T-helper 2 cell treated with Interferon-gamma antibody and Interleukin-4, amounts not matched to agents 5 μg/mL and 100 μg/mL, for 36 hours (primary cell): ENCODE results near the gene DAB2IP.

Experiments
- DNase-seq: peaks from one replicate; pipeline ENCODE4 v3.0.0; 2021; ENCODE audit warnings: low spot score
- H3K27ac Mint-ChIP-seq: one replicate; pipeline ENCODE4 v1.8.0; 2021; ENCODE audit warnings: mild to moderate bottlenecking, mixed read lengths
- H3K27me3 Mint-ChIP-seq: one replicate; pipeline ENCODE4 v1.8.0; 2021; ENCODE audit warnings: low read depth, mixed read lengths
- H3K36me3 Mint-ChIP-seq: one replicate; pipeline ENCODE4 v1.8.0; 2021; ENCODE audit warnings: low read depth, mixed read lengths
- H3K4me1 Mint-ChIP-seq: one replicate; pipeline ENCODE4 v1.8.0; 2021; ENCODE audit warnings: low read depth, mixed read lengths
- H3K4me3 Mint-ChIP-seq: one replicate; pipeline ENCODE4 v1.8.0; 2022; ENCODE audit warnings: mild to moderate bottlenecking, moderate library complexity, mixed read lengths
- H3K9me3 Mint-ChIP-seq: one replicate; pipeline ENCODE4 v1.8.0; 2021; ENCODE audit warnings: mixed read lengths

The DAB2IP gene

DNA sequence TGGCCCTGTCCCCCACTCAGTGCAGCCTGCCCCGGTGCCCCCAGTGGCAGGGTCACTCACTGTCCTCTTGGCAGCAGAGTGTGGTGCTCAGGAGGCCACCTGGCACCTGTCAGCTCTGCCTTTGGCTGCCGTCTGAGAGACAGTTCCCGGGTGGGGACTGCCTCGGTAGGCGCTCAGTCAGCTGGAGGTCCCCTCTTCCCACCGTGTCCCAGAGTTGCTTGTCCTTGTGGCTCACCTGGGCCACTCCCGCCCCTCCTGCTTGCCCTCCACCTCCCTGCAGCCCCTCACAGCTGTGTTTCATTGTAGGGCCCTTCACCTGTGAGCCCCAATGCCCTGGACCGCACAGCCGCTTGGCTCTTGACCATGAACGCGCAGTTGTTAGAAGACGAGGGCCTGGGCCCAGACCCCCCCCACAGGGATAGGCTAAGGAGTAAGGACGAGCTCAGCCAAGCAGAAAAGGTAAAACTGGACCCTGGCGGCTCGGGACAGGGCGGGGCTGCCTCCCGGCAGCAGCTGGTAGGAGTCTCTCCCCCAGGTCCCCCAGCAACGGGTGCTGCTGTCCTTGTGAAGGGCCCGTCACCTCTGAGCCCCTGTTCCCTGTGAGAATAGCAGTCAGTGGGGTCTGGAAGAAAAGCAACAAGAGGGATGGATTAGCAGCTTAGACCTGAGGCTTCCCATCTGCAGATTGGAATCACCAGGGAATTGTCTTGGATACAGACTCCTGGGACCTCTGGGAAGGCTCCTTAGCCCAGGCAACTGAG lies 122.7 kb downstream of the DAB2IP start:
- H3K27me3 Mint-ChIP-seq: peaks cover 8% of the 10 kb centered on the region
- no peaks in the 10 kb centered on the region for H3K36me3 Mint-ChIP-seq
- no peak overlapping the region for H3K4me3 Mint-ChIP-seq

GRCh38 chr9:121774715-121775613 lies 123.5 kb downstream of the DAB2IP start:
- no peak for DNase-seq
- no peak overlapping the region for H3K27ac Mint-ChIP-seq
- H3K36me3 Mint-ChIP-seq: no peaks in the 10 kb centered on the region
- H3K27me3 Mint-ChIP-seq: peaks cover 12% of the 10 kb centered on the region
- H3K4me1 Mint-ChIP-seq: no peaks in the 10 kb centered on the region
- no peaks in the 10 kb centered on the region for H3K9me3 Mint-ChIP-seq
- H3K4me3 Mint-ChIP-seq: no peak overlapping the region

More for the DNA sequence above, 122.7 kb downstream of the DAB2IP start:
- Mint-ChIP-seq H3K4me1 (no peaks in the 10 kb centered on the region), H3K27ac (no peak overlapping the region), H3K9me3 (no peaks in the 10 kb centered on the region)
- DNase-seq: no peak

DNA sequence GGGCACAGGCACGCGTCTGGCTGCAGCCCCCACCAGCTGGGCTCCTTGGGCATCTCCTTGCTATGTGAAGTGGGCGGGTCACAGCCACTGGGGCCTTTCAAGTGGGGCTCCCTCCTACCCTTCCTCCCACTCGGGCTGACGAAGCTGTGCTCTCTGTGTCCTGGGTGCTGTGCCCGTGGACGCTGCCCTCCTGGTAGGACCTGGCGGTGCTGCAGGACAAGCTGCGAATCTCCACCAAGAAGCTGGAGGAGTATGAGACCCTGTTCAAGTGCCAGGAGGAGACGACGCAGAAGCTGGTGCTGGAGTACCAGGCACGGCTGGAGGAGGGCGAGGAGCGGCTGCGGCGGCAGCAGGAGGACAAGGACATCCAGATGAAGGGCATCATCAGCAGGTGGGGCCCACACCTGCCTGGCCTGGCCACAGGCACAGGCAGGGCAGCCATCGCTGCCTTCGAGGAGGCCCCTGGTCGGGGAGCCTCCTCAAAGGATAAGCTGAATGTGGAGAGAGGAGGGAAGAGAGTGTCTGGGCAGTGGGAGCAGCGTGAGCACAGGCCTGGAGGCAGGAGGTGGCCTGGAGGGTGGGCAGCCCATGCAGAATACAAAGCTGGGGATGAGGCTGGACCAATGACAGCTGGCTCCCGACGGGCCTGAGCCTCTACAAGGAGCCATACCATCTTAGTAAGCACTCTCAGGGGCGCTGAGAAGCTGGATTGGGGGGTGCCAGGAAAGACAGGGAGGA lies 124.7 kb downstream of the DAB2IP start:
- no peak for DNase-seq
- no peak overlapping the region for H3K27ac Mint-ChIP-seq
- H3K9me3 Mint-ChIP-seq: no peaks in the 10 kb centered on the region
- no peaks in the 10 kb centered on the region for H3K4me1 Mint-ChIP-seq
- H3K27me3 Mint-ChIP-seq: peaks cover 12% of the 10 kb centered on the region
- H3K4me3 Mint-ChIP-seq: no peak overlapping the region
- no peaks in the 10 kb centered on the region for H3K36me3 Mint-ChIP-seq

DNA sequence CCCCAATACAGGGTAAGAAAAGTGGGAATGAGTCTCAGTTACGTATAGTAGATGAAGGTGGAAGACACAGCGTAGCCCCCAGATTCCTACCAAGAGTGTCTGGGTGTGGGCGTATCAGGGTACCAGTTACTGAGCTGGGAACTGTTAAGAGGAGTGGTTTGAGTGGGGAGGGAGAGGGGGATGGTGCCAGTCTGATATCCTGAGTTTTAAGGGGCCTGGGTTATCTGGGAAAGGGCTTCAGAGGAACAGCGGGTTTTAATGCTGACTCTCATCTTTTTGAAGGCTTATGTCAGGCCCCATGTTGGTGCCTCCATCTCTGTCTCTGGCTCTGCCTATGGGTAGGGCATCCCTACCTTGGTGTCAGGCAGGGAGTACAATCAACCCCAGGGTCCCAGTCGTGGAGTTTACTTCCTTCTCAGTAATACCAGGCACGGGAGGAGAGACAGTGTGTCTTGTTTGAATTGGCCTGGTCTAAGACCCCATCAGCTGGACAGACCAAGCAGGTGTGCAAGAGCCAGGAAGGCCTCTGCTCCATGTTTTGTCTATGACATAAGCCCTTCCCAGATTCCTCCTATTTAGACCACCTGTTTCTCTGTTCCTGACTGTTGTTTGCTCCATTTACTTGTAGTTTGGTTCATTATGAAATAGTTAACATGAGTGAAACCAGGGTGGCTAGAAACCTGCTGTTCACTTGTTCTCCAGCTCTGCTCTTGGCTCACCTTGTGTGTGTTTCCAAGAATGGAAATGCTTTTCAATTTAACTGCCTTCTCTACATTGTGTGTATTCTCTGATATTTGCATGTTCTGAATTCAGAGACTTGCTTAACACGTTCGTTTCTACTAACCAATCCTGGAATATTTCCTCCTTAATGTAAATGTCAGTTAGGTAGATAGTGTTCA lies 125.6 kb downstream of the DAB2IP start:
- no peak for DNase-seq
- H3K36me3 Mint-ChIP-seq: no peaks in the 10 kb centered on the region
- no peaks in the 10 kb centered on the region for H3K4me1 Mint-ChIP-seq
- H3K27me3 Mint-ChIP-seq: peaks cover 12% of the 10 kb centered on the region
- H3K27ac Mint-ChIP-seq: no peak overlapping the region
- H3K4me3 Mint-ChIP-seq: no peak overlapping the region
- H3K9me3 Mint-ChIP-seq: no peaks in the 10 kb centered on the region

DNA sequence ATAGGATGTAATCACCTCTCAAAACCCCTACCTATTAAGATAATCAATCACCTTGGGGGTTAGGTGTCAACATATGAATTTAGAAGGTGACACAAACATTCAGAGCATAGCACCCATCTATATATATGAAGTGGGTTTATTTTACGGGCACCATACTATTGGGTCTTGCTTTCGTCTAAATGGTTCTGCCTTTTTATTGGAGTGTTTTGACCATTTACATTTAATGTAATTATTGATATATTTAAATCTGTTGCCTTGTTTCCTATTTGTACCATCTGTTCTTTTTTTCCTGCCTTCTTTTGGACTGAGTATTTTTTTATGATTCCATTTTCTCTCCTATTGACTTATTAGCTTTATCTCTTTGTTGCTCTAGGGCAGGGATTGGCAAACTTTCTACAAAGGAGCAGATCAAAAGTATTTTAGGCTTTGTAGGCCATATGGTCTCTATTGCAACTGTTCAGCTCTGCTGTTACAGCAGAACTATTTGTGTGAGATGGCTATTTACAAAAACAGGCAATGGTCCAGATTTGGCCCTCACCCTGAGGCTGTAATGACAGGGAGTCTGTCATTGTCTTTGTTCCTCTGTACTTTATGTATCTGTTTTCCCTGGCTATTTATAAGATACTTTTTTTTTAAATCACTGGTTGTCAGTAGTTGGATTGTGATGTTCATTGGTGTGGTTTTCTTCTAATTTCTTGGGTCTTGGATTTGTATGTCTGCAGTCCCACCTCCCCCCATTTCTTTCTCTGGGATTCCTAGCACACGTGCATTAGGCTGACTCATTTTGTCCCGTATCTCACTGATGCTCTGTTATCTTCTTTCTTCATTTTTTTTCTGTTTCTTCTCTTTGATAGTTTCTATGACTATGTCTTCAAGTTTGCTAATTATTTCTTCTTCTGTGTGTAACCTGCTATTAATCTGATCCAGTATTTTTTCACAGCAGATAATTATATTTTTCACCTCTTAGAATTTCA lies 127.1 kb downstream of the DAB2IP start:
- H3K4me3 Mint-ChIP-seq: no peak overlapping the region
- no peak overlapping the region for H3K27ac Mint-ChIP-seq
- peaks cover 12% of the 10 kb centered on the region for H3K27me3 Mint-ChIP-seq
- DNase-seq: no peak
- H3K4me1 Mint-ChIP-seq: peaks cover 6% of the 10 kb centered on the region
- no peaks in the 10 kb centered on the region for H3K9me3 Mint-ChIP-seq
- H3K36me3 Mint-ChIP-seq: no peaks in the 10 kb centered on the region

DNA sequence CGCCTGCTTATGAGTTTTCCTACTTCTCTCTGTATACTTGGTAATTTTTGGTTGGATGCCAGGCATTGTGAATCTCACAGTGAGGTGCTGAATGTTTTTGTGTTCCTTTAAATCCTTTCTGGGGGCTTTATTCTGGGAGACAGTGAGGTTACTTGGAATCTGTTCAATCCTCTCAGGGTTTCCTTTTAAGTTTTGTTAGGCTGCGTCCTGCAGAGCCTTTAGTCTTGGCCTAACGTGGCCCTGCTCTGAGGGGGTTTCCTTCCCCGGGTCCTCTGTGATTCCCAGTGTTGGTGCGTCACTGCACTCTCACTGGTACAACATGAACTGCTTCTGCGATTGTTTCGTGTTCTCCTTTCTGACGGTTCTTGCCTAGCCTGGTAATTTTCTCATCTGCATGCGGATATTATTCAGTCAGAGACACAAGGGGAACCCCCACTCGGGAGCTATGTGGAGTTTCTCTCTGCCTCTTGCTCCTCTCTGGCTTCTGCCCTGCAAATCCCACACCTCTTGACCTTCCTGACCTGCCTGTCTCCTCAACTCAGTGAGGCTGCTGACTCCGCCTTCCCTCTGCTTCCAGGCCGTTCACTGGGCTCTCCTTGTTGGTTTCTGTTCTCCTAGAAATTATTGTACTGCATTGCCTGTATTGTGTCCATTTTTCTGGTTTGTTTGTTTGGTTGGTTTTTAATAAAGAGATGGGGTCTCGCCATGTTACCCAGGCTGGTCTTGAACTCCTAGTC lies 128.1 kb downstream of the DAB2IP start:
- DNase-seq: no peak
- H3K4me3 Mint-ChIP-seq: no peak overlapping the region
- H3K4me1 Mint-ChIP-seq: peaks cover 13% of the 10 kb centered on the region
- peaks cover 14% of the 10 kb centered on the region for H3K27me3 Mint-ChIP-seq
- H3K27ac Mint-ChIP-seq: no peak overlapping the region
- H3K9me3 Mint-ChIP-seq: no peaks in the 10 kb centered on the region
- no peaks in the 10 kb centered on the region for H3K36me3 Mint-ChIP-seq

DNA sequence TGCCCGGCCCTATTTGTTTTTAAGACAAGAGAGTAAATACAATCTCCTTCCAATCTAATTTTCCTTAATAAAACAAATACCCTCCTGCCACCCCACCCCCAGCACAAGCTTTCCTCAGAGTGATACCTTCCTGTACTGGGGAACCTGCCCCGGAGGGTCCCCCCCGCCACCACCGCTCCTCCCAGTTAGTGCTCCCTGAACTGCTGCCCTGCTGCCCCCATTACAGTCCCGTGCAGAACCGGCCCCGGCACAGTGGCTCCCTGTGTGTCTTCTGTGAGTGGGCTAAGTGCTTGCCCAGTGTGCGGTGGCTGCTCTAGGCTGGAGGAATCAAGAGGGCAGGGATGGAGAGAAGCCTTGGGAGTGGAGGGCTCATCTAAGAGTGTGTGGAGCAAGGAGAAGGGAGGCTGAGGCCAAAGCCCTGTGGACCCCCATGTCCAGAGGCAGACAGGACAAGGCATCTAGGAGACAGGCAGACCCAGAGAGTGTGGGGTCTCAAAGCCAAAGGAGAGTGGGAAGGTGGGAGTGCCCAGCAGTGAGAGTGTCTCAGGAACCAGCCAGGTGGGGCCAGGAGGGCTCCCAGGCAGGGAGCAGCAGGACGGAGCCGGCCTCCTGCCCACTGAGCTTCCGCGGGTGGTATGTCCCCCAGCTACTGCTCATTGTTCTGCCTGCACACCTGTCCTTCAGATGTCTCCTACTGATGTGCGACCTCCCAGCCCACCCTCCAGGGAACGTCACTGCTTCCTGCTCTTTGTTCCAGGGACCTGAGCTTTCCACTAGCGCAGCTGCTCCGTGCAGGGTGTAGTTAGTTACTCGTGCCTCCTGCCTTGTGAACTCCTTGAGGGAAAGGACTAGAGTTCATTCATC lies 129.0 kb downstream of the DAB2IP start:
- no peak for DNase-seq
- no peaks in the 10 kb centered on the region for H3K9me3 Mint-ChIP-seq
- H3K36me3 Mint-ChIP-seq: no peaks in the 10 kb centered on the region
- peaks cover 15% of the 10 kb centered on the region for H3K4me1 Mint-ChIP-seq
- peaks cover 14% of the 10 kb centered on the region for H3K27me3 Mint-ChIP-seq
- no peak overlapping the region for H3K27ac Mint-ChIP-seq
- H3K4me3 Mint-ChIP-seq: no peak overlapping the region

DNA sequence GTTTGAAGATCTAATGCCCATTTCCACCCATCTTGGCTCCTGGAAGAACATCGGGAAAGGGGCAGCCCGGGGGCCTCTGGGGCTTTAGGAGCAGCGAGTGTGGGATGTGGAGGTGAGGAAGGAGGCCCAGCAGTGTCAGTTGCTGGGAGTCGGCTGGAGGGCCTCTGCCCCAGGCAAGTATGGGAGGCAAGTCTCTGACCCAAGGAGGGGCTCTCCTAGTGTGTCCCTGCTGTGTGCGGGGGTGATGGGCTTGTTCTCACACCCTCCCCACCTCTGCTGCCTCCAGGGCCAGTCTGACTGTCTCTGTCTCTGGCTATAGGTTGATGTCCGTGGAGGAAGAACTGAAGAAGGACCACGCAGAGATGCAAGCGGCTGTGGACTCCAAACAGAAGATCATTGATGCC lies 129.7 kb downstream of the DAB2IP start:
- Mint-ChIP-seq H3K27ac (no peak overlapping the region), H3K4me3 (no peak overlapping the region), H3K9me3 (no peaks in the 10 kb centered on the region), H3K36me3 (no peaks in the 10 kb centered on the region), H3K27me3 (peaks cover 14% of the 10 kb centered on the region), H3K4me1 (peaks cover 15% of the 10 kb centered on the region)
- DNase-seq: no peak

GRCh38 chr9:121781701-121782464 lies 130.4 kb downstream of the DAB2IP start:
- Mint-ChIP-seq H3K4me1 (peaks cover 15% of the 10 kb centered on the region), H3K27ac (no peak overlapping the region), H3K36me3 (no peaks in the 10 kb centered on the region), H3K4me3 (no peak overlapping the region), H3K9me3 (no peaks in the 10 kb centered on the region), H3K27me3 (peaks cover 14% of the 10 kb centered on the region)
- no peak for DNase-seq

DNA sequence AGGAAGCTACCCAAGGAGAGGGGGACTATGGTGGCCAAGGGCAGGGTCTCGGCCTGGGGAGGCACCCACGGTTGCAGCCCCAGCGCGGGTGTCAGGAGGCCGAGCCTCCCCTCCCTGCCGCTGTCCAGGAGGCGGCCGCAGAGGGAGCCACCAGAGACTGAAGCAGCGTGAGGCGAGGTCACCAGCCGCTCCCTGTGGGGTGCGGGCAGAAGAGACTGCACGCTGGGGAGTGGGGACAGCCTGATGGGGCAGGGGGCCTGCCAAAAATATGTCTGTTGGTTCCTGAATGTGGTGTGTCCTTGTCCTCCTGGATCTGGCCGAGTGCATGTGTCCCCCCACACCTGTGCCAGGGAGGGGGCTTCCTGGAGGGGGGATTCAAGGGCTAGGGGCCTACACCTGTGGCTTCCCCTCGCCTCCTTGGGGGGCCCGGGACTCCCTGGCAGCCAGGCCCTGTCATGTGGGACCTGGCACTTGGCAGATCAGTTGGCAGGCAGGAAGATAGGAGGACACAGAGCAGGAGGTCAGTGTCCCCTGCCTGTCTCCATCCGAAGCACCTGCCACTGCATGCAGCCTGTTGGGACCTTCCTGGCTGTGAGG lies 131.2 kb downstream of the DAB2IP start:
- Mint-ChIP-seq H3K4me1 (peaks cover 15% of the 10 kb centered on the region), H3K27ac (no peak overlapping the region), H3K9me3 (no peaks in the 10 kb centered on the region), H3K4me3 (no peak overlapping the region), H3K27me3 (peaks cover 14% of the 10 kb centered on the region), H3K36me3 (no peaks in the 10 kb centered on the region)
- no peak for DNase-seq
